ENCODE data around the gene DSG4.

GRCh38 chr18:31424383-31424988 is 47.9 kb downstream of the DSG4 start:
- no peak for TF ChIP-seq EZH2phosphoT487 (IDR thresholded peaks at IDR 0.05; ENCODE audit: borderline replicate concordance, low read depth, low read length)
- TF ChIP-seq, protein P1, sequence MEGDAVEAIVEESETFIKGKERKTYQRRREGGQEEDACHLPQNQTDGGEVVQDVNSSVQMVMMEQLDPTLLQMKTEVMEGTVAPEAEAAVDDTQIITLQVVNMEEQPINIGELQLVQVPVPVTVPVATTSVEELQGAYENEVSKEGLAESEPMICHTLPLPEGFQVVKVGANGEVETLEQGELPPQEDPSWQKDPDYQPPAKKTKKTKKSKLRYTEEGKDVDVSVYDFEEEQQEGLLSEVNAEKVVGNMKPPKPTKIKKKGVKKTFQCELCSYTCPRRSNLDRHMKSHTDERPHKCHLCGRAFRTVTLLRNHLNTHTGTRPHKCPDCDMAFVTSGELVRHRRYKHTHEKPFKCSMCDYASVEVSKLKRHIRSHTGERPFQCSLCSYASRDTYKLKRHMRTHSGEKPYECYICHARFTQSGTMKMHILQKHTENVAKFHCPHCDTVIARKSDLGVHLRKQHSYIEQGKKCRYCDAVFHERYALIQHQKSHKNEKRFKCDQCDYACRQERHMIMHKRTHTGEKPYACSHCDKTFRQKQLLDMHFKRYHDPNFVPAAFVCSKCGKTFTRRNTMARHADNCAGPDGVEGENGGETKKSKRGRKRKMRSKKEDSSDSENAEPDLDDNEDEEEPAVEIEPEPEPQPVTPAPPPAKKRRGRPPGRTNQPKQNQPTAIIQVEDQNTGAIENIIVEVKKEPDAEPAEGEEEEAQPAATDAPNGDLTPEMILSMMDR (conservative IDR thresholded peaks at IDR 0.05; ENCODE audit: low read length): peak; percentile 83

Data from OCI-LY7 (cell line).